ENCODE measurements around the gene ZNF207.

ZNF207 gene

DNA sequence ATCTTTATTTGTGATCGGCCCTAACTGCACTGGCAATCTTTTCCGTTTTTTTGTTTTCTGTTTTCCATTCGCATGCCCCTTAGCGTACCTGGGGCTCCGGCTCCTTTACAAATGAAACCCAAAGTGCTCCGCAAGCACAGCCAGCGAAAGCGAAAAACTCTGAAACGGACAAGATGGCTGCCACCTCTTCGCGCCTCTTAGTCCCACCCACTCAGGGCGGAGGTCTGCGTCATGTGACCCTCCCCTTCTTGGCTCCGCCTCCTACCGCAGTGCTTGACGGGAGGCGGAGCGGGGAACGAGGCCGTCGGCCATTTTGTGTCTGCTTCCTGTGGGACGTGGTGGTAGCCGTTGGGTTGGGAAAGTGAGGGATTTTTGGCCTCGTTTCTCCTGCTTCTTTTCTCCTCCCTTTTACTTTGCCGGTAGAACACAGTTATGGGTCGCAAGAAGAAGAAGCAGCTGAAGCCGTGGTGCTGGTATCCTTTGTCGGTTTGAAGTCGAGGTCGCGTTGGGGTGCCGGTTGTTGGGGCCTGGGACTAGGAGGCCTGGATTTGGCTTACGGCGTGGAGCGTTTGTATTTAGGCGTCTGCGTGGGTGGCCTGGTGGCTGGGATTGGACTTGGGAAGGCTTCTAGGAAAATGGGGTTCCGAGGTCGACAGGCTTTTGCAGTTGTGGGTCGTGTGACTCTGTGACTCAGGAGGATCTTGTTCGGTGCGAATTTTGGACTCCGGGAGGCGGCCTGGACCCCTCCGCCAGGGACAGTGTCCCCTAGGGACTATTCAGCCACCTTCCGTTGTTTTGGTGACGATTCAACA is at the start of gene ZNF207:
Gene ZNF207 (plus strand): TSS at position 304 of the 812 bp plus-strand sequence. CDS start 129 bp downstream, at position 433.
- no peak for TF ChIP-seq EZH2phosphoT487 (IDR thresholded peaks at IDR 0.05; ENCODE audit: low read depth)
- TF ChIP-seq, protein P1, sequence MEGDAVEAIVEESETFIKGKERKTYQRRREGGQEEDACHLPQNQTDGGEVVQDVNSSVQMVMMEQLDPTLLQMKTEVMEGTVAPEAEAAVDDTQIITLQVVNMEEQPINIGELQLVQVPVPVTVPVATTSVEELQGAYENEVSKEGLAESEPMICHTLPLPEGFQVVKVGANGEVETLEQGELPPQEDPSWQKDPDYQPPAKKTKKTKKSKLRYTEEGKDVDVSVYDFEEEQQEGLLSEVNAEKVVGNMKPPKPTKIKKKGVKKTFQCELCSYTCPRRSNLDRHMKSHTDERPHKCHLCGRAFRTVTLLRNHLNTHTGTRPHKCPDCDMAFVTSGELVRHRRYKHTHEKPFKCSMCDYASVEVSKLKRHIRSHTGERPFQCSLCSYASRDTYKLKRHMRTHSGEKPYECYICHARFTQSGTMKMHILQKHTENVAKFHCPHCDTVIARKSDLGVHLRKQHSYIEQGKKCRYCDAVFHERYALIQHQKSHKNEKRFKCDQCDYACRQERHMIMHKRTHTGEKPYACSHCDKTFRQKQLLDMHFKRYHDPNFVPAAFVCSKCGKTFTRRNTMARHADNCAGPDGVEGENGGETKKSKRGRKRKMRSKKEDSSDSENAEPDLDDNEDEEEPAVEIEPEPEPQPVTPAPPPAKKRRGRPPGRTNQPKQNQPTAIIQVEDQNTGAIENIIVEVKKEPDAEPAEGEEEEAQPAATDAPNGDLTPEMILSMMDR (IDR thresholded peaks at IDR 0.05; ENCODE audit: low read depth, low read length) = no peak
- Histone ChIP-seq H3K4me1 (ENCODE audit: low read length) (peaks cover 12% of the 10 kb centered on the region), H3K27me3 (ENCODE audit: low read depth, low read length) (no peaks in the 10 kb centered on the region), H3K79me2 (ENCODE audit: low read length) (peaks cover 60% of the 10 kb centered on the region), H3K9me3 (ENCODE audit: insufficient read depth, low read length) (no peaks in the 10 kb centered on the region), H3K27ac (ENCODE audit: low read length) (peak within 1 kb of the TSS; percentile 86), H4K20me1 (ENCODE audit: insufficient read depth, low read length) (peaks cover 41% of the 10 kb centered on the region), H3K36me3 (replicated peaks; ENCODE audit: low read depth, low read length) (peaks cover 34% of the 10 kb centered on the region), H3K9ac (ENCODE audit: low read length) (peak within 1 kb of the TSS; percentile 94), H3K4me3 (ENCODE audit: low read length) (peak within 1 kb of the TSS; percentile 92), H3K4me2 (ENCODE audit: low read length) (peak within 1 kb of the TSS; percentile 67), H2AFZ (ENCODE audit: low read depth, low read length) (peak within 1 kb of the TSS; percentile 50; the same call in 1 of the 2 replicates)

DNA sequence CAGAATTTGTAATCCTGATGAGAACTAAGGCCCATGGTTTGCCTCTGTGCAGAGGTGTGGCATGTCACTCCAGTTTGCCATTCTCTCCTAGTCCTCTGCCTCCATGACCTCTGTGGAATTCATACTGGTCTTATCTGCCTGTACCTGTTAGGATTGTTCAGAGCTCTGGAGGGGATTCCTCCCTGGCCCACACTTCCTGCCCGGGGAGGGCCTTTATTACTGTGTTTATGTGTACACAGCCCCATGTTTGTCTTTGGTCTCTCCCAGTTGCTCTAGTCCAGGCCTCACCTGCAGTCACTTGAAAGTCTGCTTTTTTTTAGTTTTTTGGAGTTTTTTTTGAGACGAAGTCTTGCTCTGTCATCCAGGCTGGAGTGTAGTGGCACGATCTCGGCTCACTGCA is 47.9 kb upstream of the ZNF207 start:
- no peaks in the 10 kb centered on the region for H3K4me1 ChIP-seq (ENCODE audit: low read length)
- no peak overlapping the region for H3K27ac ChIP-seq (ENCODE audit: low read length)
- no peak overlapping the region for H3K4me3 ChIP-seq (ENCODE audit: low read length)
- no peaks in the 10 kb centered on the region for H3K9me3 ChIP-seq (ENCODE audit: insufficient read depth, low read length)
- no peak overlapping the region for H3K4me2 ChIP-seq (ENCODE audit: low read length)
- TF ChIP-seq, protein P1 (IDR thresholded peaks at IDR 0.05; ENCODE audit: low read depth, low read length) = no peak
- no peak for TF ChIP-seq EZH2phosphoT487 (IDR thresholded peaks at IDR 0.05; ENCODE audit: low read depth)
- no peaks in the 10 kb centered on the region for H3K79me2 ChIP-seq (ENCODE audit: low read length)
- no peak overlapping the region for H2AFZ ChIP-seq (ENCODE audit: low read depth, low read length)
- H3K36me3 ChIP-seq (replicated peaks; ENCODE audit: low read depth, low read length) = no peaks in the 10 kb centered on the region
- H3K9ac ChIP-seq (ENCODE audit: low read length) = no peak overlapping the region
- H4K20me1 ChIP-seq (ENCODE audit: insufficient read depth, low read length) = no peaks in the 10 kb centered on the region
- peaks cover 33% of the 10 kb centered on the region for H3K27me3 ChIP-seq (ENCODE audit: low read depth, low read length)

DNA sequence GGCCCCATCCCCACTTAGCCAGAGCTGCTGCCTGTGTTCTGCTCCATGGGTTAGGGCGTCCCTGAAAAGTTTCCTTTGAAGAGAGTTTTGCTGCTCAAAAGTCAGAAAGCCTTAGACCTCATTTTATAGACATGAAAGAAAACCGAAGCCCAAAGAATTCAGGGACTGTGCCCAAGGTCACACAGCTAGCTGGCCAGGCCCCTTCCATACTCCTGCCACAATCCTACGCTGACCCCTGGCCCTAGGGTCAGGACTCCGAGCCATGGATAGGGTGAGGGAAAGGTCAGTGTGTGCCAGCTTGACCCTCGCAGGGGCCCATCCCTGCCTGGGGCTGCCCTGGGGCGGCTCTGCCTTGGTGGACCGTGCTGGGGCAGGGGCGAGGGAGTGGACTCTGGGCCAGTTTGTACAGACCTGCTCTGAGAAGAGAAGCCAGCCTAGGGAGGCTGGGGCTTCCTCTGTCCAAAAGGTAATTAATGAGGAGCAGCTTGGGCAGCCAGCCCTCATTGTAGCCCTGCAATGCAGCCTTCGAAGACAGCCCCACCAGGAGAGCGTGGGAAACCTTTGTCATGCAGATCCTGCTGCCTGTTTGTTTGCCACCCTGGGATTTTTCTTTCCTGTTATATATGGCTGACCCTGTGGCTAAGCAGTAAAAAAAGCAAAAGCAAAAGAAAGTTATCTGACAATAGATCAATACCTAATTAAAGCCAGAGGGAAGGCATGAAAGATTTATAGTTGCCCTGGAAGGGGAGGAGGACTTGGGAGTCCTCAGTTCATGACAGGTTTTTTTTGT is 46.9 kb upstream of the ZNF207 start:
- Histone ChIP-seq H3K4me3 (ENCODE audit: low read length) (no peak overlapping the region), H3K4me1 (ENCODE audit: low read length) (no peaks in the 10 kb centered on the region), H3K9me3 (ENCODE audit: insufficient read depth, low read length) (no peaks in the 10 kb centered on the region), H2AFZ (ENCODE audit: low read depth, low read length) (no peak overlapping the region), H3K36me3 (replicated peaks; ENCODE audit: low read depth, low read length) (no peaks in the 10 kb centered on the region), H3K9ac (ENCODE audit: low read length) (no peak overlapping the region), H4K20me1 (ENCODE audit: insufficient read depth, low read length) (no peaks in the 10 kb centered on the region), H3K27ac (ENCODE audit: low read length) (no peak overlapping the region), H3K27me3 (ENCODE audit: low read depth, low read length) (peaks cover 39% of the 10 kb centered on the region), H3K79me2 (ENCODE audit: low read length) (no peaks in the 10 kb centered on the region), H3K4me2 (ENCODE audit: low read length) (no peak overlapping the region)
- TF ChIP-seq, protein P1 (IDR thresholded peaks at IDR 0.05; ENCODE audit: low read depth, low read length) = no peak
- no peak for TF ChIP-seq EZH2phosphoT487 (IDR thresholded peaks at IDR 0.05; ENCODE audit: low read depth)

DNA sequence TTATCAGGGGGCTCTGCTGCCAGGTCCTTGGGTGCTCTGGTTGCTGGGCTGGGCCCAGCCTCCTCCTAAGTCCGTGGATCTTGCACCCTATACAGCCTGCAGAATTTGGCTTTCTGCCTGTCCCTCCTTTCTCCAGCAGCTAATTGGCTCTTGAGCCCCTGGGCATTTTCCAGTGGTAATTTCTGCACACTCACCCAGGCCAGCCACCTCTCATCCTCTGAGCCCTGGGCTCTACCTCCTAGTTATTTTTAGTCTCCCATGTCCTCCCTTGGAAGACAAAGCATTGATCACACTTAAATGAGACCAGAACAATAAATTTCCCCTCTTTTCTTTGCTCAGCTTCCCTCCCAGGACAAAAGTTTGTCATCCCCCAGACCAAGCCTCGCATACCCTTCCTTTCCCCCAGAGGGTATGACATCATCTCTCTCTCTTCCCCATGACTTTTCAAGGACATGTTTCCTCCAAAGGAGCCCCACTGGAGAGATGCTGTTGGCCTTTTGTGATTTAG is 46.1 kb upstream of the ZNF207 start:
- no peak overlapping the region for H3K4me2 ChIP-seq (ENCODE audit: low read length)
- H4K20me1 ChIP-seq (ENCODE audit: insufficient read depth, low read length) = no peaks in the 10 kb centered on the region
- H3K27me3 ChIP-seq (ENCODE audit: low read depth, low read length) = peaks cover 37% of the 10 kb centered on the region
- no peak overlapping the region for H3K4me3 ChIP-seq (ENCODE audit: low read length)
- H2AFZ ChIP-seq (ENCODE audit: low read depth, low read length) = no peak overlapping the region
- H3K9me3 ChIP-seq (ENCODE audit: insufficient read depth, low read length) = no peaks in the 10 kb centered on the region
- H3K79me2 ChIP-seq (ENCODE audit: low read length) = no peaks in the 10 kb centered on the region
- TF ChIP-seq, protein P1 (IDR thresholded peaks at IDR 0.05; ENCODE audit: low read depth, low read length) = no peak
- TF ChIP-seq EZH2phosphoT487 (IDR thresholded peaks at IDR 0.05; ENCODE audit: low read depth) = no peak
- H3K36me3 ChIP-seq (replicated peaks; ENCODE audit: low read depth, low read length) = no peaks in the 10 kb centered on the region
- no peak overlapping the region for H3K27ac ChIP-seq (ENCODE audit: low read length)
- H3K4me1 ChIP-seq (ENCODE audit: low read length) = no peaks in the 10 kb centered on the region
- no peak overlapping the region for H3K9ac ChIP-seq (ENCODE audit: low read length)
